Measurements from ENCODE around the gene ATP8B3. TPM values are rescaled to one million over a fixed set of nuclear protein-coding genes. Genes with fewer than 3 reads are reported as not detected.

The ATP8B3 gene
- total and polyA plus RNA-seq, 9 of the 15 experiments (the other 6 are each of a cell fraction or from before 2014, with no cell fraction given), result 1.2 to 12.3 (median 3.8) TPM

DNA sequence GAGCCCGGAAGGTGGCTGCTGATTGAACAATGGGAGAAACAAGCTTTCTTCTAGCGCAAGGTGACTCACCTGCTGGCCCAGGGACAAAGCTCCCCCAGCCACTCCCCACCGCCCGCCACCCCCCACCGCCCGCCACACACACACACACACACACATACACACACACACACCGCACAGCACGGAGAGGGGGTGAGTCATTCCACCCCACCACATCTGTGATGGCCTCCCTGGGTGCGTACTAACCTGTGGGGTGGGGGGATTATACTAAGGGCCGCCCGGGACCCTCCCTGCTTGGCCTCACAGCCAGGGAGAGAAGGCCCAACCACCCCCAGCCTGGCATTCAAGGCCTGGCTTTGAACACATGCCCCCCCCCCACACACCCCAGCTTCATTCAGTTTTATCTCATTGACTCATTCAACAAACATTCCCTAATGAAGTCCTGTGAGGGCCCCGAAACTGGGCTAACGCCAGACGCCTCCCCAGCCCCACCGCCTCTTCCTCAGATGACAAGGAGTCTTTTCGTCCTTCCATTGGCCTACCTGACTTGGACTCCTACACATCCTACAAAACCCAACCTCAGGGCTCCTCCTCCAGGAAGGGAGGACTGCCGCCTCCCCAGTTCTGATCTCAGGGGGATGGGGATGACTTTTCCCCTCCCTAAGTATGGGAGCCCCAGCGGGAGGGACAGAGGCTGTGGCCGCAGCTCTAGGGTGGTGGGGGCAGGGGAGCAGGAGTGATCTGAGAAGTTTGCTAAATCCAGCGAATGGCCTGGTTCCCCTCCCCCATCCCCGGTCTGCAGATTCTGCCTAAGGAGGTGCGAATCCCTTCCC, 64.6 kb downstream of the ATP8B3 start (continued):
- TF ChIP-seq SMARCC2 (IDR thresholded peaks at IDR 0.05; ENCODE audit: low read depth), result peak; percentile 36; the same call in 1 of the 2 replicates
- peak; percentile 21; the same call in 1 of the 2 replicates for TF ChIP-seq CREB1 (IDR thresholded peaks at IDR 0.05)
- peak; percentile 56; the same call in 1 of the 2 replicates for TF ChIP-seq CREB1 (CRISPR knock-in tag; IDR thresholded peaks at IDR 0.05)
- TF ChIP-seq, protein P1, sequence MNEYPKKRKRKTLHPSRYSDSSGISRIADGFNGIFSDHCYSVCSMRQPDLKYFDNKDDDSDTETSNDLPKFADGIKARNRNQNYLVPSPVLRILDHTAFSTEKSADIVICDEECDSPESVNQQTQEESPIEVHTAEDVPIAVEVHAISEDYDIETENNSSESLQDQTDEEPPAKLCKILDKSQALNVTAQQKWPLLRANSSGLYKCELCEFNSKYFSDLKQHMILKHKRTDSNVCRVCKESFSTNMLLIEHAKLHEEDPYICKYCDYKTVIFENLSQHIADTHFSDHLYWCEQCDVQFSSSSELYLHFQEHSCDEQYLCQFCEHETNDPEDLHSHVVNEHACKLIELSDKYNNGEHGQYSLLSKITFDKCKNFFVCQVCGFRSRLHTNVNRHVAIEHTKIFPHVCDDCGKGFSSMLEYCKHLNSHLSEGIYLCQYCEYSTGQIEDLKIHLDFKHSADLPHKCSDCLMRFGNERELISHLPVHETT (CRISPR knock-in tag; conservative IDR thresholded peaks at IDR 0.05 in 1 of 2, IDR thresholded peaks at IDR 0.05 in 1 of 2), result no peak
- TF ChIP-seq HLTF (IDR thresholded peaks at IDR 0.05), result no peak
- TF ChIP-seq, protein P2, sequence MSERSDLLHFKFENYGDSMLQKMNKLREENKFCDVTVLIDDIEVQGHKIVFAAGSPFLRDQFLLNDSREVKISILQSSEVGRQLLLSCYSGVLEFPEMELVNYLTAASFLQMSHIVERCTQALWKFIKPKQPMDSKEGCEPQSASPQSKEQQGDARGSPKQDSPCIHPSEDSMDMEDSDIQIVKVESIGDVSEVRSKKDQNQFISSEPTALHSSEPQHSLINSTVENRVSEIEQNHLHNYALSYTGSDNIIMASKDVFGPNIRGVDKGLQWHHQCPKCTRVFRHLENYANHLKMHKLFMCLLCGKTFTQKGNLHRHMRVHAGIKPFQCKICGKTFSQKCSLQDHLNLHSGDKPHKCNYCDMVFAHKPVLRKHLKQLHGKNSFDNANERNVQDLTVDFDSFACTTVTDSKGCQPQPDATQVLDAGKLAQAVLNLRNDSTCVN (CRISPR knock-in tag; IDR thresholded peaks at IDR 0.05), result no peak
- TF ChIP-seq ARID1B (IDR thresholded peaks at IDR 0.05), result peak; percentile 83
- TF ChIP-seq SRSF7 (optimal IDR thresholded peaks at IDR 0.05; ENCODE audit: low read depth, low read length), result no peak
- TF ChIP-seq ZSCAN32 (CRISPR knock-in tag; IDR thresholded peaks at IDR 0.05), result no peak
- TF ChIP-seq, protein P3, sequence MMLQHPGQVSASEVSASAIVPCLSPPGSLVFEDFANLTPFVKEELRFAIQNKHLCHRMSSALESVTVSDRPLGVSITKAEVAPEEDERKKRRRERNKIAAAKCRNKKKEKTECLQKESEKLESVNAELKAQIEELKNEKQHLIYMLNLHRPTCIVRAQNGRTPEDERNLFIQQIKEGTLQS (IDR thresholded peaks at IDR 0.05), result peak; percentile 95
- TF ChIP-seq, protein P3 (CRISPR knock-in tag; conservative IDR thresholded peaks at IDR 0.05), result no peak; the same call in 1 of the 2 replicates
- TF ChIP-seq ETV6 (IDR thresholded peaks at IDR 0.05; ENCODE audit: borderline replicate concordance in 1 of 2, low read depth in 2 of 2, low read length in 1 of 2), result 0 out of 4 replicates have a peak, but pooled peaks of 1 of the 2 experiments have one; percentile 33
- TF ChIP-seq ETV6 (CRISPR knock-in tag; IDR thresholded peaks at IDR 0.05; ENCODE audit: borderline replicate concordance), result no peak
- TF ChIP-seq, protein P4, sequence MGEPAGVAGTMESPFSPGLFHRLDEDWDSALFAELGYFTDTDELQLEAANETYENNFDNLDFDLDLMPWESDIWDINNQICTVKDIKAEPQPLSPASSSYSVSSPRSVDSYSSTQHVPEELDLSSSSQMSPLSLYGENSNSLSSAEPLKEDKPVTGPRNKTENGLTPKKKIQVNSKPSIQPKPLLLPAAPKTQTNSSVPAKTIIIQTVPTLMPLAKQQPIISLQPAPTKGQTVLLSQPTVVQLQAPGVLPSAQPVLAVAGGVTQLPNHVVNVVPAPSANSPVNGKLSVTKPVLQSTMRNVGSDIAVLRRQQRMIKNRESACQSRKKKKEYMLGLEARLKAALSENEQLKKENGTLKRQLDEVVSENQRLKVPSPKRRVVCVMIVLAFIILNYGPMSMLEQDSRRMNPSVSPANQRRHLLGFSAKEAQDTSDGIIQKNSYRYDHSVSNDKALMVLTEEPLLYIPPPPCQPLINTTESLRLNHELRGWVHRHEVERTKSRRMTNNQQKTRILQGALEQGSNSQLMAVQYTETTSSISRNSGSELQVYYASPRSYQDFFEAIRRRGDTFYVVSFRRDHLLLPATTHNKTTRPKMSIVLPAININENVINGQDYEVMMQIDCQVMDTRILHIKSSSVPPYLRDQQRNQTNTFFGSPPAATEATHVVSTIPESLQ (CRISPR knock-in tag; IDR thresholded peaks at IDR 0.05), result no peak
- TF ChIP-seq, protein P5, sequence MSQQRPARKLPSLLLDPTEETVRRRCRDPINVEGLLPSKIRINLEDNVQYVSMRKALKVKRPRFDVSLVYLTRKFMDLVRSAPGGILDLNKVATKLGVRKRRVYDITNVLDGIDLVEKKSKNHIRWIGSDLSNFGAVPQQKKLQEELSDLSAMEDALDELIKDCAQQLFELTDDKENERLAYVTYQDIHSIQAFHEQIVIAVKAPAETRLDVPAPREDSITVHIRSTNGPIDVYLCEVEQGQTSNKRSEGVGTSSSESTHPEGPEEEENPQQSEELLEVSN (IDR thresholded peaks at IDR 0.05; ENCODE audit: borderline replicate concordance in 1 of 2, extremely low read depth in 1 of 2, insufficient read depth in 1 of 2, insufficient read length in 1 of 2, low read depth in 1 of 2, low read length in 1 of 2, poor library complexity in 1 of 2, severe bottlenecking in 1 of 2), result peak in 1 of 2 experiments; percentile 15
- TF ChIP-seq TEAD4 (IDR thresholded peaks at IDR 0.05; ENCODE audit: low read length), result no peak
- no peak for TF ChIP-seq TEAD4 (CRISPR knock-in tag; IDR thresholded peaks at IDR 0.05; ENCODE audit: borderline replicate concordance)
- TF ChIP-seq GATAD2A (IDR thresholded peaks at IDR 0.05), result 0 out of 2 replicates have a peak, but pooled peaks have one; percentile 9
- TF ChIP-seq TAF15 (IDR thresholded peaks at IDR 0.05; ENCODE audit: low read depth, low read length), result no peak
